ENCODE data around the gene CHD5.

Gene CHD5

GRCh38 chr1:6162773-6163172 is 17.3 kb downstream of the CHD5 start:
- H3K9me3 ChIP-seq (ENCODE audit: control insufficient read depth, low read length): no peaks in the 10 kb centered on the region
- H2AFZ ChIP-seq (ENCODE audit: low read depth, low read length): no peak overlapping the region
- H3K79me1 ChIP-seq (replicated peaks; ENCODE audit: low read length, poor library complexity, severe bottlenecking): no peaks in the 10 kb centered on the region
- H3K27ac ChIP-seq (ENCODE audit: low read length, poor library complexity, severe bottlenecking): no peak overlapping the region
- no peak overlapping the region for H2BK12ac ChIP-seq (ENCODE audit: low read length in 2 of 2)
- no peak overlapping the region for H3K9ac ChIP-seq (ENCODE audit: low read length)
- WGBS: 70% methylated on average over 13 of the region's 13 CpGs
- no peak overlapping the region for H2AK5ac ChIP-seq (ENCODE audit: low read length, severe bottlenecking)
- H2BK120ac ChIP-seq (ENCODE audit: low read depth, low read length): no peak overlapping the region
- no peak overlapping the region for H4K91ac ChIP-seq (ENCODE audit: low read length)
- no peak overlapping the region for H3K4ac ChIP-seq (ENCODE audit: low read depth in 1 of 2, low read length in 2 of 2)
- peaks cover 5% of the 10 kb centered on the region for H3K4me1 ChIP-seq (ENCODE audit: control insufficient read depth, insufficient read depth, low read depth, low read length)
- H3K4me2 ChIP-seq (ENCODE audit: low read length, poor library complexity, severe bottlenecking): no peak overlapping the region
- no peak overlapping the region for H3K14ac ChIP-seq (ENCODE audit: low read length in 2 of 2)
- no peak for DNase-seq
- H2BK15ac ChIP-seq (ENCODE audit: low read depth, poor library complexity, severe bottlenecking): no peak overlapping the region
- no peak overlapping the region for H4K8ac ChIP-seq (ENCODE audit: low read length)
- H3K27me3 ChIP-seq (ENCODE audit: control insufficient read depth in 1 of 2, insufficient read depth in 1 of 2, low read length in 2 of 2): peaks cover 63 to 75% of the 10 kb centered on the region in 2 experiments
- H3K36me3 ChIP-seq (ENCODE audit: control insufficient read depth in 1 of 2, insufficient read depth in 2 of 2, low read depth in 1 of 2, low read length in 2 of 2): no peaks in the 10 kb centered on the region
- H3K23ac ChIP-seq (ENCODE audit: low read length in 2 of 2): no peak overlapping the region
- no peak overlapping the region for H3K4me3 ChIP-seq (ENCODE audit: insufficient read depth in 1 of 2, low read depth in 1 of 2, low read length in 2 of 2)
- H2BK5ac ChIP-seq (ENCODE audit: low read depth, low read length, poor library complexity, severe bottlenecking): no peak overlapping the region
- no peak overlapping the region for H3K18ac ChIP-seq (ENCODE audit: low read depth in 1 of 2, low read length in 2 of 2)

- no peak overlapping the region for H2AK5ac ChIP-seq (ENCODE audit: low read length, severe bottlenecking)
- no peak overlapping the region for H3K9ac ChIP-seq (ENCODE audit: low read length)
- H2BK5ac ChIP-seq (ENCODE audit: low read depth, low read length, poor library complexity, severe bottlenecking): no peak overlapping the region
- no peak overlapping the region for H2BK120ac ChIP-seq (ENCODE audit: low read depth, low read length)
- no peaks in the 10 kb centered on the region for H3K9me3 ChIP-seq (ENCODE audit: control insufficient read depth, low read length)
- no peak overlapping the region for H2BK12ac ChIP-seq (ENCODE audit: low read length in 2 of 2)
- H3K14ac ChIP-seq (ENCODE audit: low read length in 2 of 2): no peak overlapping the region
- no peak overlapping the region for H3K4me2 ChIP-seq (ENCODE audit: low read length, poor library complexity, severe bottlenecking)
- no peak overlapping the region for H2BK15ac ChIP-seq (ENCODE audit: low read depth, poor library complexity, severe bottlenecking)
- H4K8ac ChIP-seq (ENCODE audit: low read length): no peak overlapping the region
- H3K4me1 ChIP-seq (ENCODE audit: control insufficient read depth, insufficient read depth, low read depth, low read length): peaks cover 10% of the 10 kb centered on the region
- H3K4ac ChIP-seq (ENCODE audit: low read depth in 1 of 2, low read length in 2 of 2): no peak overlapping the region
- H3K18ac ChIP-seq (ENCODE audit: low read depth in 1 of 2, low read length in 2 of 2): no peak overlapping the region
- H3K23ac ChIP-seq (ENCODE audit: low read length in 2 of 2): no peak overlapping the region
- H3K27me3 ChIP-seq (ENCODE audit: control insufficient read depth in 1 of 2, insufficient read depth in 1 of 2, low read length in 2 of 2): peaks cover 59 to 73% of the 10 kb centered on the region in 2 experiments
- DNase-seq: no peak
- no peaks in the 10 kb centered on the region for H3K79me1 ChIP-seq (replicated peaks; ENCODE audit: low read length, poor library complexity, severe bottlenecking)
- H3K36me3 ChIP-seq (ENCODE audit: control insufficient read depth in 1 of 2, insufficient read depth in 2 of 2, low read depth in 1 of 2, low read length in 2 of 2): no peaks in the 10 kb centered on the region
- 71% methylated on average over 7 of the region's 7 CpGs for WGBS
- H4K91ac ChIP-seq (ENCODE audit: low read length): no peak overlapping the region
- no peak overlapping the region for H3K4me3 ChIP-seq (ENCODE audit: insufficient read depth in 1 of 2, low read depth in 1 of 2, low read length in 2 of 2)
- H3K27ac ChIP-seq (ENCODE audit: low read length, poor library complexity, severe bottlenecking): no peak overlapping the region
- no peak overlapping the region for H2AFZ ChIP-seq (ENCODE audit: low read depth, low read length)
These were observed 17.8 kb downstream of the CHD5 start for GRCh38 chr1:6162341-6162740.

DNA sequence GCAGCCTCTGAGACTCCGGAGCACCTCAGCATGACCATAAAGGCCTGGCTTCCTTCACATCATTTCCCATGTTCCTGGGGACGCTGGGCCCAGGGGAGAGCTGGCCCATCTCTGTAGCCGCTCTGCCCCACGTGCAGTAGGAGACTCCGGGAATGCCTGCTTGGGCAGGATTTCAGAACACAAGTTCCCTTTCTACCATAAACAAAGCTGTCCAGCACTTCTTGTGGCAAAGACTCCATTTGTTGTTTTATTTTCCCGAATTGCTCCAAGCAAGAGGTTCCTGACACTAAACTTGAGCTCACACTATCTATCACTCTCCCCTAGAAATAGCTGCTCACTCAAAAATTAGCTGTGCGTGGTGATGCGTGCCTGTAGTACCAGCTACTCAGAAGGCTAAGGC is 21.9 kb downstream of the CHD5 start:
- Histone ChIP-seq H3K9ac (ENCODE audit: low read length) (no peak overlapping the region), H2BK12ac (ENCODE audit: low read length in 2 of 2) (no peak overlapping the region), H3K27me3 (ENCODE audit: control insufficient read depth in 1 of 2, insufficient read depth in 1 of 2, low read length in 2 of 2) (peaks cover 29 to 54% of the 10 kb centered on the region in 2 experiments), H2AFZ (ENCODE audit: low read depth, low read length) (no peak overlapping the region), H3K23ac (ENCODE audit: low read length in 2 of 2) (no peak overlapping the region), H2AK5ac (ENCODE audit: low read length, severe bottlenecking) (no peak overlapping the region), H3K36me3 (ENCODE audit: control insufficient read depth in 1 of 2, insufficient read depth in 2 of 2, low read depth in 1 of 2, low read length in 2 of 2) (no peaks in the 10 kb centered on the region), H3K4ac (ENCODE audit: low read depth in 1 of 2, low read length in 2 of 2) (no peak overlapping the region), H3K14ac (ENCODE audit: low read length in 2 of 2) (no peak overlapping the region), H3K27ac (ENCODE audit: low read length, poor library complexity, severe bottlenecking) (no peak overlapping the region), H2BK120ac (ENCODE audit: low read depth, low read length) (no peak overlapping the region), H3K4me1 (ENCODE audit: control insufficient read depth, insufficient read depth, low read depth, low read length) (peaks cover 18% of the 10 kb centered on the region), H3K18ac (ENCODE audit: low read depth in 1 of 2, low read length in 2 of 2) (no peak overlapping the region), H3K4me3 (ENCODE audit: insufficient read depth in 1 of 2, low read depth in 1 of 2, low read length in 2 of 2) (no peak overlapping the region), H4K91ac (ENCODE audit: low read length) (no peak overlapping the region), H3K4me2 (ENCODE audit: low read length, poor library complexity, severe bottlenecking) (no peak overlapping the region), H2BK5ac (ENCODE audit: low read depth, low read length, poor library complexity, severe bottlenecking) (no peak overlapping the region), H3K9me3 (ENCODE audit: control insufficient read depth, low read length) (no peaks in the 10 kb centered on the region), H3K79me1 (replicated peaks; ENCODE audit: low read length, poor library complexity, severe bottlenecking) (no peaks in the 10 kb centered on the region), H4K8ac (ENCODE audit: low read length) (no peak overlapping the region), H2BK15ac (ENCODE audit: low read depth, poor library complexity, severe bottlenecking) (no peak overlapping the region)
- WGBS: 80% methylated on average over 8 of the region's 8 CpGs
- no peak for DNase-seq

- H4K8ac ChIP-seq (ENCODE audit: low read length): no peak overlapping the region
- H2BK120ac ChIP-seq (ENCODE audit: low read depth, low read length): no peak overlapping the region
- 24% methylated on average over 15 of the region's 15 CpGs for WGBS
- no peak overlapping the region for H3K4me3 ChIP-seq (ENCODE audit: insufficient read depth in 1 of 2, low read depth in 1 of 2, low read length in 2 of 2)
- H3K9ac ChIP-seq (ENCODE audit: low read length): no peak overlapping the region
- no peak overlapping the region for H2BK12ac ChIP-seq (ENCODE audit: low read length in 2 of 2)
- peak overlapping the region; percentile 12 for H3K4me2 ChIP-seq (ENCODE audit: low read length, poor library complexity, severe bottlenecking)
- no peak overlapping the region for H2AFZ ChIP-seq (ENCODE audit: low read depth, low read length)
- H3K18ac ChIP-seq (ENCODE audit: low read depth in 1 of 2, low read length in 2 of 2): no peak overlapping the region
- H4K91ac ChIP-seq (ENCODE audit: low read length): no peak overlapping the region
- H3K36me3 ChIP-seq (ENCODE audit: control insufficient read depth in 1 of 2, insufficient read depth in 2 of 2, low read depth in 1 of 2, low read length in 2 of 2): no peaks in the 10 kb centered on the region
- H3K27ac ChIP-seq (ENCODE audit: low read length, poor library complexity, severe bottlenecking): peak overlapping the region; percentile 8
- H3K23ac ChIP-seq (ENCODE audit: low read length in 2 of 2): peak overlapping the region in 1 of 2 experiments; percentile 6
- peaks cover 18% of the 10 kb centered on the region for H3K4me1 ChIP-seq (ENCODE audit: control insufficient read depth, insufficient read depth, low read depth, low read length)
- peak; percentile 31 for DNase-seq
- no peak overlapping the region for H2BK15ac ChIP-seq (ENCODE audit: low read depth, poor library complexity, severe bottlenecking)
- no peak overlapping the region for H2AK5ac ChIP-seq (ENCODE audit: low read length, severe bottlenecking)
- no peak overlapping the region for H3K4ac ChIP-seq (ENCODE audit: low read depth in 1 of 2, low read length in 2 of 2)
- H3K27me3 ChIP-seq (ENCODE audit: control insufficient read depth in 1 of 2, insufficient read depth in 1 of 2, low read length in 2 of 2): peaks cover 29 to 52% of the 10 kb centered on the region in 2 experiments
- H3K9me3 ChIP-seq (ENCODE audit: control insufficient read depth, low read length): no peaks in the 10 kb centered on the region
- no peaks in the 10 kb centered on the region for H3K79me1 ChIP-seq (replicated peaks; ENCODE audit: low read length, poor library complexity, severe bottlenecking)
- no peak overlapping the region for H2BK5ac ChIP-seq (ENCODE audit: low read depth, low read length, poor library complexity, severe bottlenecking)
- H3K14ac ChIP-seq (ENCODE audit: low read length in 2 of 2): no peak overlapping the region
These were observed 22.5 kb downstream of the CHD5 start for GRCh38 chr1:6157528-6158174.
